ENCODE results near the gene NKD1. TPM values are rescaled to one million over a fixed set of nuclear protein-coding genes. Genes with fewer than 3 reads are reported as not detected.
"Not testable (repeated sequence)": the region's sequence is repeated elsewhere in the genome, so short reads cannot be mapped to it uniquely, and the experiment has no call there.

NKD1 gene
- total and polyA plus RNA-seq, 3 experiments from 2014 or later = 0.45 to 1.5 (median 1.2) TPM

DNA sequence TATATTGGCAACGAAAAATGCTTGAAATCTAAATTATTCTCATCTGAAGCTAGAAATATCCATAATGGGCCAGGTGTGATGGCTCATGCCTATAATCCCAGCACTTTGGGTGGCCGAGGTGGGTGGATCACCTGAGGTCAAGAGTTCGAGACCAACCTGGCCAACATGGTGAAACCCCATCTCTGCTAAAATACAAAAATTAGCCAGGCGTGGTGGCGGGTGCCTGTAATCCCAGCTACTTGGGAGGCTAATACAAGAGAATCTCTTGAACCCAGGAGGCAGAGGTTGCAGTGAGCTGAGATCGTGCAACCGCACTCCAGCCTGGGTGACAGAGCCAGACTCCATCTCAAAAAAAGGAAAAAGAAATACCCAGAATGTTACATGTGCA, 11.9 kb upstream of the NKD1 start:
- H3K27ac Mint-ChIP-seq; H3K9me3 Mint-ChIP-seq; H3K36me3 Mint-ChIP-seq; H3K4me3 Mint-ChIP-seq; H3K27ac ChIP-seq (ENCODE audit: low read depth, low read length); H3K9me3 ChIP-seq (ENCODE audit: low read length); DNase-seq; H3K27me3 ChIP-seq (ENCODE audit: insufficient read depth, low read length, poor library complexity, severe bottlenecking); H3K4me1 ChIP-seq (ENCODE audit: insufficient read depth, low read length); H3K4me1 Mint-ChIP-seq; H3K4me3 ChIP-seq (ENCODE audit: low read length); H3K36me3 ChIP-seq (ENCODE audit: insufficient read depth, low read length); POLR2A ChIA-PET: not testable (repeated sequence)
- peaks cover 0 to 12% of the 10 kb centered on the region in 2 donors for H3K27me3 Mint-ChIP-seq
- CTCF ChIA-PET = interaction anchor here (1.8 kb wide), 1 partner anchor 131 kb away, joined by 3 read pairs; no protein-coding TSS in a partner anchor

GRCh38 chr16:50537533-50538290, 10.5 kb upstream of the NKD1 start:
- Histone ChIP-seq H3K27ac (ENCODE audit: low read depth, low read length) (no peak overlapping the region), H3K9me3 (ENCODE audit: low read length) (no peaks in the 10 kb centered on the region), H3K27me3 (ENCODE audit: insufficient read depth, low read length, poor library complexity, severe bottlenecking) (no peaks in the 10 kb centered on the region), H3K4me1 (ENCODE audit: insufficient read depth, low read length) (no peaks in the 10 kb centered on the region), H3K36me3 (ENCODE audit: insufficient read depth, low read length) (no peaks in the 10 kb centered on the region), H3K4me3 (ENCODE audit: low read length) (no peak overlapping the region)
- Mint-ChIP-seq H3K9me3 (no peaks in the 10 kb centered on the region), H3K36me3 (no peaks in the 10 kb centered on the region), H3K27me3 (peaks cover 0 to 12% of the 10 kb centered on the region in 2 donors), H3K4me3 (no peak overlapping the region), H3K4me1 (no peaks in the 10 kb centered on the region), H3K27ac (peak overlapping the region in 1 of 8 donors; percentile 62)
- DNase-seq = no peak
- ChIA-PET CTCF (interaction anchor here (1.8 kb wide), 1 partner anchor 129 kb away, joined by 3 read pairs; no protein-coding TSS in a partner anchor), POLR2A (no interaction called here)

DNA sequence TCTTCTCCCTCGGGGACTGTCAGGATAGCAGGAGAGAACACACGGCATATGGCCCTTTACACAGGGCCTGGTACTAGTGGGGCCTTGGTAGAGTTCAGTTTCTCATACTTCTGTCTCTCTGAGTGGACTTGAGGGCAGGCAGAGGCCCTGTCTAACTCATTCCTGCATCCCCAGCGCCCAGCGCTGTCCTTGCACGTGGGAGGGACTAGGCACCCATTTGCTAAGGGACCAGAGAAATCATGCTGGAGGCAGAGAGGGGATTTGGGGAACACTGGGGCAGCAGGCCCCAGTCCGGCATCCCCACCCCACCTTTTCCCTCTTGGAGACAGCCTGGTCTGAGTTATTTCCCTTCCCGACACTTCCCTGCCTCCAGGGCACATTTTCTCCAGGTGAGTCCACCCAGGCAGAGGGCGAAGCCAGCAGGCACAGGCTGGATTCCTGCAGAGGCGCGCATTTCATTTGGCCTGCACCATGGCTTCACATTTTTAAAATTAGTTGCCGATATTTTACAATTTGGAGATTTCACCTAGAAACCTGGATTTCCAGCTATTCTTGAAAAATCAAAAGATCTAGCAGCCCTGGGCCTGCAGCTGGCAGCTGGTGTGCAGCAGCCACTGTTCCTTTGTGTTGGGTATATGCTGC, 9.7 kb upstream of the NKD1 start:
- no peaks in the 10 kb centered on the region for H3K4me1 ChIP-seq (ENCODE audit: insufficient read depth, low read length)
- CTCF ChIA-PET = no interaction called here
- no peak overlapping the region for H3K4me3 Mint-ChIP-seq
- H3K27ac ChIP-seq (ENCODE audit: low read depth, low read length) = no peak overlapping the region
- peak overlapping the region in 1 of 8 donors; percentile 25 for H3K27ac Mint-ChIP-seq
- H3K27me3 Mint-ChIP-seq = peaks cover 0 to 12% of the 10 kb centered on the region in 2 donors
- no peak overlapping the region for H3K4me3 ChIP-seq (ENCODE audit: low read length)
- H3K36me3 Mint-ChIP-seq = no peaks in the 10 kb centered on the region
- POLR2A ChIA-PET = no interaction called here
- H3K4me1 Mint-ChIP-seq = no peaks in the 10 kb centered on the region
- no peaks in the 10 kb centered on the region for H3K36me3 ChIP-seq (ENCODE audit: insufficient read depth, low read length)
- no peaks in the 10 kb centered on the region for H3K27me3 ChIP-seq (ENCODE audit: insufficient read depth, low read length, poor library complexity, severe bottlenecking)
- H3K9me3 Mint-ChIP-seq = peaks cover 0 to 4% (median 0%) of the 10 kb centered on the region in 5 donors
- no peak for DNase-seq
- no peaks in the 10 kb centered on the region for H3K9me3 ChIP-seq (ENCODE audit: low read length)

DNA sequence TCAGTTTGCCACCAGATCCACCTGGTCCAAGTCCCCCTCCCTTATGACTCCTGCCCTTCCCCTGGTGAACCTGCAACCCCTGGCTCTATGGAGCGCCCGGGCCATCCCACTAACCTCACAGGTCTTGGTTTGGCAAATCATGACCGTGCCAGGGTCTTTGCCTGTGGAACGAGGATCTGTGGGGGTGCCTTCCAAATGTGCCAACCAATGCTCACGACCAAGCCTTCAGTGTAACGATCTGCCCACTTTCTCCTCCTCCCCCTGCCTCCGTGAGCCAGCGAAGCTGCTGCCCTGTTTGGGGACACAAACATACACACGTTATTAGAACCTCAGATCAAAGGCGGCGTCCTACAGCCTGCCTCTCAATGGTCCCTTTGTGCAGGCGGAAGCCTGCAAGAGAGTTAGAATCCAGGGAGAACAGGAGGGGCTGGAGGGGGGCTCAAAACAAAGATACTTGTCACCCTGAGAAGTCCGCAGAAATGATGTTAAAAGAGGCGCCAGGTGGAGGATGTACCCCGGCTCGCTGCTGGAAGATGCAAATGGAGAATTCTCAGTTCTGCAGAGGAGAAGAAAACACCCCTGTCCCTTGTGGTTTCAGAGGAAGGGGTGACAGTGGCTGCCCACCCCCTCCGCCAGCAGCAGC, 9.0 kb upstream of the NKD1 start:
- Histone ChIP-seq H3K4me1 (ENCODE audit: insufficient read depth, low read length) (no peaks in the 10 kb centered on the region), H3K4me3 (ENCODE audit: low read length) (no peak overlapping the region), H3K27ac (ENCODE audit: low read depth, low read length) (no peak overlapping the region), H3K9me3 (ENCODE audit: low read length) (no peaks in the 10 kb centered on the region), H3K27me3 (ENCODE audit: insufficient read depth, low read length, poor library complexity, severe bottlenecking) (no peaks in the 10 kb centered on the region), H3K36me3 (ENCODE audit: insufficient read depth, low read length) (no peaks in the 10 kb centered on the region)
- ChIA-PET CTCF (no interaction called here), POLR2A (no interaction called here)
- Mint-ChIP-seq H3K36me3 (peaks cover 0 to 3% (median 0%) of the 10 kb centered on the region in 3 donors), H3K27me3 (peaks cover 2 to 13% of the 10 kb centered on the region in 2 donors), H3K4me3 (no peak overlapping the region), H3K4me1 (no peaks in the 10 kb centered on the region), H3K27ac (peak overlapping the region in 1 of 8 donors; percentile 58), H3K9me3 (peaks cover 2 to 8% (median 3%) of the 10 kb centered on the region in 5 donors)
- no peak for DNase-seq

- H3K4me1 Mint-ChIP-seq = no peaks in the 10 kb centered on the region
- peaks cover 2 to 8% (median 3%) of the 10 kb centered on the region in 5 donors for H3K9me3 Mint-ChIP-seq
- peaks cover 4 to 14% of the 10 kb centered on the region in 2 donors for H3K27me3 Mint-ChIP-seq
- Histone ChIP-seq H3K4me1 (ENCODE audit: insufficient read depth, low read length) (no peaks in the 10 kb centered on the region), H3K27me3 (ENCODE audit: insufficient read depth, low read length, poor library complexity, severe bottlenecking) (no peaks in the 10 kb centered on the region), H3K36me3 (ENCODE audit: insufficient read depth, low read length) (no peaks in the 10 kb centered on the region), H3K27ac (ENCODE audit: low read depth, low read length) (no peak overlapping the region), H3K9me3 (ENCODE audit: low read length) (no peaks in the 10 kb centered on the region), H3K4me3 (ENCODE audit: low read length) (no peak overlapping the region)
- POLR2A ChIA-PET = no interaction called here
- DNase-seq = no peak
- H3K4me3 Mint-ChIP-seq = no peak overlapping the region
- no peak overlapping the region for H3K27ac Mint-ChIP-seq
- CTCF ChIA-PET = no interaction called here
- H3K36me3 Mint-ChIP-seq = peaks cover 0 to 3% (median 0%) of the 10 kb centered on the region in 3 donors
These were observed 8.1 kb upstream of the NKD1 start for GRCh38 chr16:50539822-50540710.

- no peaks in the 10 kb centered on the region for H3K27me3 ChIP-seq (ENCODE audit: insufficient read depth, low read length, poor library complexity, severe bottlenecking)
- Mint-ChIP-seq H3K9me3 (peaks cover 2 to 8% (median 3%) of the 10 kb centered on the region in 5 donors), H3K27ac (no peak overlapping the region), H3K4me3 (no peak overlapping the region), H3K4me1 (no peaks in the 10 kb centered on the region), H3K36me3 (peaks cover 0 to 3% (median 0%) of the 10 kb centered on the region in 3 donors), H3K27me3 (peaks cover 4 to 11% of the 10 kb centered on the region in 2 donors)
- ChIA-PET CTCF (no interaction called here), POLR2A (no interaction called here)
- no peaks in the 10 kb centered on the region for H3K36me3 ChIP-seq (ENCODE audit: insufficient read depth, low read length)
- H3K4me1 ChIP-seq (ENCODE audit: insufficient read depth, low read length) = no peaks in the 10 kb centered on the region
- no peaks in the 10 kb centered on the region for H3K9me3 ChIP-seq (ENCODE audit: low read length)
- H3K27ac ChIP-seq (ENCODE audit: low read depth, low read length) = no peak overlapping the region
- no peak for DNase-seq
- H3K4me3 ChIP-seq (ENCODE audit: low read length) = no peak overlapping the region
These were observed 7.5 kb upstream of the NKD1 start for GRCh38 chr16:50540711-50541007.

DNA sequence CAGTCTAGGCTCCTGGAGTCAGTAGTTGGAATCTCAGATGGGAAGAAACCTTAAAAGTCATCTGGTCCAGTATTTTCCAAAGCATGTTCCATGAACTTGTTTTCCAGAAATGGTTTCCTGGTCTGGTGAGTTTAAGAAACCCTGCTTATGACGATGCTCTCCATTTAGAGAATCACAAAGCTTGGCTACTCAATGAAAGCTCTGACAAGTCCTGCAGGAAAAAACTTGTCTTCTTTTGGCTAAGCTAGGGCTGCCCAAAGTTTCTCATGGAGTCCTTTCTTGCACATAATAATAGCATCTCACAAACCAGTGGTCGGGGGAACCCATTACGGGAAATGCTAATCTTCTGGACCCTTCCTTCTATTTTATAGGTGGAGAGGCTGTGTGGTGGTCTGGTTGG, 5.5 kb upstream of the NKD1 start:
- H3K36me3 Mint-ChIP-seq = peaks cover 0 to 3% (median 3%) of the 10 kb centered on the region in 3 donors

More for the DNA sequence above, 5.5 kb upstream of the NKD1 start:
- Histone ChIP-seq H3K27ac (ENCODE audit: low read depth, low read length) (no peak overlapping the region), H3K4me1 (ENCODE audit: insufficient read depth, low read length) (peaks cover 16% of the 10 kb centered on the region), H3K4me3 (ENCODE audit: low read length) (no peak overlapping the region), H3K27me3 (ENCODE audit: insufficient read depth, low read length, poor library complexity, severe bottlenecking) (no peaks in the 10 kb centered on the region), H3K9me3 (ENCODE audit: low read length) (no peaks in the 10 kb centered on the region), H3K36me3 (ENCODE audit: insufficient read depth, low read length) (no peaks in the 10 kb centered on the region)
- CTCF ChIA-PET = interaction anchor here (0.7 to 1.3 kb wide), 2 partner anchors 9 to 123 kb away, joined by 3 read pairs; no protein-coding TSS in a partner anchor
- H3K9me3 Mint-ChIP-seq = peaks cover 2 to 8% (median 5%) of the 10 kb centered on the region in 5 donors
- peaks cover 4 to 13% of the 10 kb centered on the region in 2 donors for H3K27me3 Mint-ChIP-seq
- H3K4me1 Mint-ChIP-seq = peaks cover 9 to 19% (median 14%) of the 10 kb centered on the region in 3 donors
- DNase-seq = no peak
- no peak overlapping the region for H3K27ac Mint-ChIP-seq
- POLR2A ChIA-PET = no interaction called here
- no peak overlapping the region for H3K4me3 Mint-ChIP-seq

Data from CD8-positive, alpha-beta memory T cell (primary cell).